CD4-positive, CD25-positive, alpha-beta regulatory T cell (primary cell): ENCODE measurements around the gene ZMYND8. TPM values are rescaled to one million over a fixed set of nuclear protein-coding genes. Genes with fewer than 3 reads are reported as not detected.
A peak's percentile ranks its signal among the peaks of the same experiment; 100 is the strongest.

ENCODE experiments used
- ATAC-seq, 2 donors: fragments of 150-1000 bp; cut with Tn5 transposase; one replicate each; pipeline ENCODE4 v1.10.0; 2021; ENCODE audit warnings: low read depth in 2 of 2, moderate number of reproducible peaks in 2 of 2, moderate library complexity in 1 of 2
- DNase-seq, 3 donors: peaks; one replicate each; pipeline versions ENCODE4 v3.0.0 to v3.0.0-alpha.2; 2012 to 2022; ENCODE audit warnings: mixed read lengths in 1 of 3
- H3K27ac ChIP-seq: one replicate; pipeline ENCODE4 v1.7.0; 2013; ENCODE audit warnings: mild to moderate bottlenecking, low read length; ENCODE audit not compliant: insufficient read depth, poor library complexity, severe bottlenecking
- H3K27me3 ChIP-seq: one replicate; pipeline ENCODE4 v1.7.0; 2013; ENCODE audit warnings: low read length; ENCODE audit not compliant: control insufficient read depth, insufficient read depth
- H3K36me3 ChIP-seq: one replicate; pipeline ENCODE4 v1.7.0; 2013; ENCODE audit warnings: mild to moderate bottlenecking, low read length, moderate library complexity; ENCODE audit not compliant: control insufficient read depth, insufficient read depth
- H3K4me1 ChIP-seq: 2 replicates; pipeline ENCODE4 v1.7.0; 2013; ENCODE audit warnings: mild to moderate bottlenecking, low read length; ENCODE audit not compliant: insufficient read depth, control insufficient read depth, poor library complexity, severe bottlenecking
- H3K4me3 ChIP-seq: one replicate; pipeline ENCODE4 v1.7.0; 2013; ENCODE audit warnings: low read depth, mild to moderate bottlenecking, low read length, moderate library complexity
- H3K9me3 ChIP-seq, 2 experiments: 1 replicate in 1 of 2; 2 replicates in 1 of 2; pipeline ENCODE4 v1.7.0; 2013; ENCODE audit warnings: low read length in 2 of 2, mild to moderate bottlenecking in 1 of 2, moderate library complexity in 1 of 2; ENCODE audit not compliant: control insufficient read depth in 2 of 2
- H3K27ac Mint-ChIP-seq, 3 donors: one replicate each; pipeline ENCODE4 v1.8.0; 2020 to 2022; ENCODE audit warnings: mild to moderate bottlenecking in 3 of 3, mixed read lengths in 3 of 3, moderate library complexity in 2 of 3
- H3K27me3 Mint-ChIP-seq: one replicate; pipeline ENCODE4 v1.8.0; 2022; ENCODE audit warnings: mild to moderate bottlenecking, mixed read lengths
- H3K36me3 Mint-ChIP-seq: one replicate; pipeline ENCODE4 v1.8.0; 2020; ENCODE audit warnings: mixed read lengths
- H3K4me1 Mint-ChIP-seq, 4 donors: one replicate each; pipeline ENCODE4 v1.8.0; 2020 to 2022; ENCODE audit warnings: mixed read lengths in 4 of 4, mild to moderate bottlenecking in 1 of 4
- H3K4me3 Mint-ChIP-seq, 4 donors: one replicate each; pipeline ENCODE4 v1.8.0; 2020 to 2022; ENCODE audit warnings: mild to moderate bottlenecking in 4 of 4, mixed read lengths in 4 of 4, moderate library complexity in 3 of 4
- H3K9me3 Mint-ChIP-seq, 7 donors: one replicate each; pipeline ENCODE4 v1.8.0; 2020 to 2022; ENCODE audit warnings: mixed read lengths in 7 of 7, mild to moderate bottlenecking in 3 of 7, moderate library complexity in 2 of 7
- polyA plus RNA-seq, 4 donors: library from polyadenylated mRNA; unstranded; fragments of 300-500 nt; fragmentation: Illumina TruSeq; gene quantifications; one replicate each; pipeline ENCODE4 v1.2.3, GENCODE V29; 2021
- total RNA-seq: library from RNA; stranded (reverse); gene quantifications from one replicate; pipeline ENCODE4 v1.2.3, GENCODE V29; 2022

ZMYND8 gene
- total and polyA plus RNA-seq, 5 donors from 2014 or later, result 7.5 to 47.2 (median 8.9) TPM

GRCh38 chr20:47215653-47216397 lies 140.7 kb downstream of the ZMYND8 start:
- H3K9me3 Mint-ChIP-seq, result no peaks in the 10 kb centered on the region
- H3K27ac Mint-ChIP-seq, result peak overlapping the region in 2 of 3 donors; percentile 59 to 76
- no peak overlapping the region for H3K4me3 Mint-ChIP-seq

GRCh38 chr20:47213966-47214365 lies 142.5 kb downstream of the ZMYND8 start:
- Mint-ChIP-seq H3K9me3 (no peaks in the 10 kb centered on the region), H3K4me3 (no peak overlapping the region), H3K4me1 (peaks cover 0 to 4% (median 2%) of the 10 kb centered on the region in 4 donors), H3K27ac (no peak overlapping the region), H3K27me3 (no peaks in the 10 kb centered on the region), H3K36me3 (peaks cover 35% of the 10 kb centered on the region)
- DNase-seq, result no peak
- Histone ChIP-seq H3K27ac (no peak overlapping the region), H3K4me3 (no peak overlapping the region), H3K9me3 (no peaks in the 10 kb centered on the region), H3K36me3 (peaks cover 83% of the 10 kb centered on the region), H3K27me3 (no peaks in the 10 kb centered on the region), H3K4me1 (no peaks in the 10 kb centered on the region)
- no peak for ATAC-seq

More at GRCh38 chr20:47215653-47216397, 140.7 kb downstream of the ZMYND8 start:
- Histone ChIP-seq H3K27ac (no peak overlapping the region), H3K4me1 (no peaks in the 10 kb centered on the region), H3K36me3 (peaks cover 81% of the 10 kb centered on the region), H3K9me3 (no peaks in the 10 kb centered on the region), H3K4me3 (no peak overlapping the region), H3K27me3 (no peaks in the 10 kb centered on the region)
- no peak for ATAC-seq
- no peak for DNase-seq
- H3K4me1 Mint-ChIP-seq, result peaks cover 0 to 4% (median 2%) of the 10 kb centered on the region in 4 donors
- H3K27me3 Mint-ChIP-seq, result no peaks in the 10 kb centered on the region
- peaks cover 25% of the 10 kb centered on the region for H3K36me3 Mint-ChIP-seq

GRCh38 chr20:47212606-47213207 lies 143.8 kb downstream of the ZMYND8 start:
- H3K27me3 Mint-ChIP-seq, result no peaks in the 10 kb centered on the region
- Histone ChIP-seq H3K27me3 (no peaks in the 10 kb centered on the region), H3K9me3 (no peaks in the 10 kb centered on the region), H3K27ac (no peak overlapping the region), H3K4me3 (no peak overlapping the region), H3K4me1 (no peaks in the 10 kb centered on the region), H3K36me3 (peaks cover 79% of the 10 kb centered on the region)
- H3K9me3 Mint-ChIP-seq, result no peaks in the 10 kb centered on the region
- H3K4me1 Mint-ChIP-seq, result peaks cover 0 to 4% (median 0%) of the 10 kb centered on the region in 4 donors
- DNase-seq (no peak), ATAC-seq (no peak)
- no peak overlapping the region for H3K4me3 Mint-ChIP-seq
- H3K27ac Mint-ChIP-seq, result no peak overlapping the region
- peaks cover 30% of the 10 kb centered on the region for H3K36me3 Mint-ChIP-seq

- peaks cover 28% of the 10 kb centered on the region for H3K36me3 Mint-ChIP-seq
- H3K27me3 Mint-ChIP-seq, result no peaks in the 10 kb centered on the region
Measured at GRCh38 chr20:47211036-47211435, 145.5 kb downstream of the ZMYND8 start.

GRCh38 chr20:47210470-47210869 lies 146.0 kb downstream of the ZMYND8 start:
- Histone ChIP-seq H3K4me3 (no peak overlapping the region), H3K27ac (no peak overlapping the region), H3K27me3 (no peaks in the 10 kb centered on the region), H3K36me3 (peaks cover 65% of the 10 kb centered on the region), H3K9me3 (no peaks in the 10 kb centered on the region), H3K4me1 (no peaks in the 10 kb centered on the region)
- ATAC-seq (no peak), DNase-seq (no peak)
- Mint-ChIP-seq H3K4me1 (peaks cover 0 to 4% (median 1%) of the 10 kb centered on the region in 4 donors), H3K36me3 (peaks cover 23% of the 10 kb centered on the region), H3K9me3 (no peaks in the 10 kb centered on the region), H3K27ac (no peak overlapping the region), H3K4me3 (no peak overlapping the region), H3K27me3 (no peaks in the 10 kb centered on the region)

More at GRCh38 chr20:47211036-47211435, 145.5 kb downstream of the ZMYND8 start:
- Mint-ChIP-seq H3K4me1 (peaks cover 0 to 4% (median 1%) of the 10 kb centered on the region in 4 donors), H3K9me3 (no peaks in the 10 kb centered on the region), H3K27ac (no peak overlapping the region), H3K4me3 (no peak overlapping the region)
- no peak for ATAC-seq
- DNase-seq, result no peak
- H3K27me3 ChIP-seq, result no peaks in the 10 kb centered on the region
- H3K36me3 ChIP-seq, result peaks cover 71% of the 10 kb centered on the region
- H3K27ac ChIP-seq, result no peak overlapping the region
- no peak overlapping the region for H3K4me3 ChIP-seq
- H3K4me1 ChIP-seq, result no peaks in the 10 kb centered on the region
- no peaks in the 10 kb centered on the region for H3K9me3 ChIP-seq

- peaks cover 22% of the 10 kb centered on the region for H3K36me3 Mint-ChIP-seq
- no peak overlapping the region for H3K4me3 Mint-ChIP-seq
- Histone ChIP-seq H3K9me3 (no peaks in the 10 kb centered on the region), H3K27ac (no peak overlapping the region), H3K36me3 (peaks cover 64% of the 10 kb centered on the region), H3K27me3 (no peaks in the 10 kb centered on the region), H3K4me1 (no peaks in the 10 kb centered on the region), H3K4me3 (no peak overlapping the region)
- no peaks in the 10 kb centered on the region for H3K9me3 Mint-ChIP-seq
- no peaks in the 10 kb centered on the region for H3K27me3 Mint-ChIP-seq
- peak overlapping the region in 1 of 3 donors; percentile 38 for H3K27ac Mint-ChIP-seq
- peaks cover 0 to 5% (median 1%) of the 10 kb centered on the region in 4 donors for H3K4me1 Mint-ChIP-seq
- ATAC-seq (no peak), DNase-seq (no peak)
Measured at GRCh38 chr20:47209982-47210381, 146.5 kb downstream of the ZMYND8 start.

GRCh38 chr20:47208534-47209174 lies 147.8 kb downstream of the ZMYND8 start:
- Mint-ChIP-seq H3K27me3 (no peaks in the 10 kb centered on the region), H3K27ac (peak overlapping the region in 1 of 3 donors; percentile 29), H3K36me3 (peaks cover 22% of the 10 kb centered on the region), H3K4me3 (no peak overlapping the region), H3K4me1 (peaks cover 0 to 5% (median 1%) of the 10 kb centered on the region in 4 donors), H3K9me3 (no peaks in the 10 kb centered on the region)
- no peaks in the 10 kb centered on the region for H3K9me3 ChIP-seq
- no peak for DNase-seq
- ATAC-seq, result no peak
- H3K4me3 ChIP-seq, result no peak overlapping the region
- H3K36me3 ChIP-seq, result peaks cover 52% of the 10 kb centered on the region
- no peaks in the 10 kb centered on the region for H3K27me3 ChIP-seq
- no peaks in the 10 kb centered on the region for H3K4me1 ChIP-seq
- H3K27ac ChIP-seq, result no peak overlapping the region
